ENCODE data around the gene MYOCD. TPM values are rescaled to one million over a fixed set of nuclear protein-coding genes. Genes with fewer than 3 reads are reported as not detected.

The MYOCD gene
- total and polyA plus RNA-seq, 2 experiments from 2014 or later: 2.2 to 8.4 TPM

DNA sequence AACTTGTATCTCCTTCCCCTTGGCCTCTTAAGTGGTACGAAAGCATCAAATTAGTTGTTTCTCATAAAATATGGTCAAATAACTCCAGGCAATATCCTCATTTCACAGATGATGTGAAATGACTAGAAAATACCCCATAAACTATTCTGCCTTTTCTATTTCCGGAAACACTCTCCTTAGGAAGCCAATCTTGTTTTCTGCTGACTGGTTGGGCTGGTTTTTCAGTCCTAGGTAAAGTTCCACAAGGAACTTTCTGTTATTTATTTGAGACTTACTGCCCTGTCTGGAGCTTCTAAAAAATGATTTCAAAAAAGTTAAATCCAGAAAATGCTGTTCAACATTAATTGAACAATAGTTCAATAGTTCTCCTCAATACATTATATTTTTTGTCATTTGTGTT lies 7.3 kb downstream of the MYOCD start:
- H3K27ac ChIP-seq: no peak overlapping the region
- no peaks in the 10 kb centered on the region for H3K4me1 ChIP-seq (ENCODE audit: insufficient read depth)
- no peaks in the 10 kb centered on the region for H3K9me3 ChIP-seq (ENCODE audit: low read depth)
- H3K27me3 ChIP-seq: no peaks in the 10 kb centered on the region
- H3K79me2 ChIP-seq: no peaks in the 10 kb centered on the region
- H3K36me3 ChIP-seq (replicated peaks; ENCODE audit: insufficient read depth, low read depth): no peaks in the 10 kb centered on the region
- no peak overlapping the region for H3K4me3 ChIP-seq
- H3K4me2 ChIP-seq: no peak overlapping the region
- H4K20me1 ChIP-seq (ENCODE audit: insufficient read depth, poor library complexity, severe bottlenecking): no peaks in the 10 kb centered on the region
- DNase-seq (ENCODE audit: low spot score): no peak
- TF ChIP-seq EZH2phosphoT487 (IDR thresholded peaks at IDR 0.05; ENCODE audit: low read depth, severe bottlenecking, unreplicated experiment) (no peak), EZH2 (IDR thresholded peaks at IDR 0.05; ENCODE audit: borderline replicate concordance) (no peak)
- TF ChIP-seq, protein P1, sequence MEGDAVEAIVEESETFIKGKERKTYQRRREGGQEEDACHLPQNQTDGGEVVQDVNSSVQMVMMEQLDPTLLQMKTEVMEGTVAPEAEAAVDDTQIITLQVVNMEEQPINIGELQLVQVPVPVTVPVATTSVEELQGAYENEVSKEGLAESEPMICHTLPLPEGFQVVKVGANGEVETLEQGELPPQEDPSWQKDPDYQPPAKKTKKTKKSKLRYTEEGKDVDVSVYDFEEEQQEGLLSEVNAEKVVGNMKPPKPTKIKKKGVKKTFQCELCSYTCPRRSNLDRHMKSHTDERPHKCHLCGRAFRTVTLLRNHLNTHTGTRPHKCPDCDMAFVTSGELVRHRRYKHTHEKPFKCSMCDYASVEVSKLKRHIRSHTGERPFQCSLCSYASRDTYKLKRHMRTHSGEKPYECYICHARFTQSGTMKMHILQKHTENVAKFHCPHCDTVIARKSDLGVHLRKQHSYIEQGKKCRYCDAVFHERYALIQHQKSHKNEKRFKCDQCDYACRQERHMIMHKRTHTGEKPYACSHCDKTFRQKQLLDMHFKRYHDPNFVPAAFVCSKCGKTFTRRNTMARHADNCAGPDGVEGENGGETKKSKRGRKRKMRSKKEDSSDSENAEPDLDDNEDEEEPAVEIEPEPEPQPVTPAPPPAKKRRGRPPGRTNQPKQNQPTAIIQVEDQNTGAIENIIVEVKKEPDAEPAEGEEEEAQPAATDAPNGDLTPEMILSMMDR (IDR thresholded peaks at IDR 0.05; ENCODE audit: poor library complexity): no peak
- no peaks in the 10 kb centered on the region for H3K9me2 ChIP-seq (replicated peaks; ENCODE audit: insufficient read depth)
- H2AFZ ChIP-seq: no peak overlapping the region
- WGBS (ENCODE audit: low lambda C conversion rate, missing lambda C conversion rate): 68% methylated on average over 2 of the region's 2 CpGs

DNA sequence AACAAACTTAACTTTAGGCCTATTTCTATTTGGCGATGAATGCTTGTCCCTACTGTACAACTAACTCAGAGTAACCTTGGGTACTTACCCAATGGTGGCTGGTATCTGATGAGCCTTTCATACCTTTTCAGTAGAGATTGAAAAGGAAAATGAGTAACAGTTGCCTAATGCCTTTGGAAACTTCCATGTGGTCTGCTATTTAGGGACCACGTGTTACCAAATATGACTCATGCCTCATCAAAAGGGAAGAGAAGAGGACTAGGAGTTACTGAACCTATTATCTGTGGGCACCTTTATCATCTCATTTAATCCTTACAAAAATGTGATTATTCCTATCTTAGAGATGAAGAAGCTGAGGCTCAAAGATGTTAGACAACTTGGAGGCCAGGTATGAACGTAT lies 8.1 kb downstream of the MYOCD start:
- Histone ChIP-seq H3K4me1 (ENCODE audit: insufficient read depth) (no peaks in the 10 kb centered on the region), H3K36me3 (replicated peaks; ENCODE audit: insufficient read depth, low read depth) (no peaks in the 10 kb centered on the region), H3K9me2 (replicated peaks; ENCODE audit: insufficient read depth) (no peaks in the 10 kb centered on the region), H3K27ac (no peak overlapping the region), H2AFZ (no peak overlapping the region), H3K27me3 (no peaks in the 10 kb centered on the region), H4K20me1 (ENCODE audit: insufficient read depth, poor library complexity, severe bottlenecking) (no peaks in the 10 kb centered on the region), H3K4me2 (no peak overlapping the region), H3K9me3 (ENCODE audit: low read depth) (no peaks in the 10 kb centered on the region), H3K79me2 (no peaks in the 10 kb centered on the region), H3K4me3 (no peak overlapping the region)
- WGBS (ENCODE audit: low lambda C conversion rate, missing lambda C conversion rate): 74% methylated on average over 3 of the region's 3 CpGs
- no peak for TF ChIP-seq EZH2 (IDR thresholded peaks at IDR 0.05; ENCODE audit: borderline replicate concordance)
- TF ChIP-seq, protein P1 (IDR thresholded peaks at IDR 0.05; ENCODE audit: poor library complexity): no peak
- no peak for TF ChIP-seq EZH2phosphoT487 (IDR thresholded peaks at IDR 0.05; ENCODE audit: low read depth, severe bottlenecking, unreplicated experiment)
- DNase-seq (ENCODE audit: low spot score): no peak

DNA sequence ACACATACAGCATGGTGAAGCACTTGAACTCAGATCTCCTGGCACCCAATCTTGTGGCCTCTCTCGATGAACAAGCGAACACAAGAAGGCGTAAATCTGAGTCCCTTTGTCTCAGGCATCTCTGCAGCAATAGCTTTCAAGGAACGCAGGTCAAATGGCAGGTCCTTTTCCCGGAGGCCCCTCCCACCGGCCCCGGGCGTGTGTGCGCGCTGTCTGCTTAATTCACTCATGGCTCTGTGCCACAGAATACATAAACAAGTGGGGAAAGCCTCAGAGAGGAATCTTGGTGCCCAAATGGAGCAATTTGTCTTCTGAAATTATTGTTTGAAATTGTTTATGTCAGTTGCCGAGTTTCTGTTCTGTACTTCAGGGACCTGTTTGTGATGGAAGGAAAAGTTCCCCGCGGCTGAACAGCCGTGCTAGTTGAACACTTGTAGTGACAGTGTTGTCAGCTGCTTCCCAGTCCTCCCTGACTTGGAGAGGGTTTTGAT lies 14.8 kb downstream of the MYOCD start:
- TF ChIP-seq EZH2 (IDR thresholded peaks at IDR 0.05; ENCODE audit: borderline replicate concordance) (no peak), EZH2phosphoT487 (IDR thresholded peaks at IDR 0.05; ENCODE audit: low read depth, severe bottlenecking, unreplicated experiment) (no peak)
- TF ChIP-seq, protein P1 (IDR thresholded peaks at IDR 0.05; ENCODE audit: poor library complexity): no peak
- Histone ChIP-seq H3K4me3 (no peak overlapping the region), H3K9me2 (replicated peaks; ENCODE audit: insufficient read depth) (no peaks in the 10 kb centered on the region), H4K20me1 (ENCODE audit: insufficient read depth, poor library complexity, severe bottlenecking) (no peaks in the 10 kb centered on the region), H3K27ac (no peak overlapping the region), H2AFZ (no peak overlapping the region), H3K4me1 (ENCODE audit: insufficient read depth) (no peaks in the 10 kb centered on the region), H3K36me3 (replicated peaks; ENCODE audit: insufficient read depth, low read depth) (no peaks in the 10 kb centered on the region), H3K79me2 (no peaks in the 10 kb centered on the region), H3K4me2 (no peak overlapping the region), H3K27me3 (no peaks in the 10 kb centered on the region), H3K9me3 (ENCODE audit: low read depth) (no peaks in the 10 kb centered on the region)
- DNase-seq (ENCODE audit: low spot score): no peak
- 75% methylated on average over 14 of the region's 14 CpGs for WGBS (ENCODE audit: low lambda C conversion rate, missing lambda C conversion rate)

DNA sequence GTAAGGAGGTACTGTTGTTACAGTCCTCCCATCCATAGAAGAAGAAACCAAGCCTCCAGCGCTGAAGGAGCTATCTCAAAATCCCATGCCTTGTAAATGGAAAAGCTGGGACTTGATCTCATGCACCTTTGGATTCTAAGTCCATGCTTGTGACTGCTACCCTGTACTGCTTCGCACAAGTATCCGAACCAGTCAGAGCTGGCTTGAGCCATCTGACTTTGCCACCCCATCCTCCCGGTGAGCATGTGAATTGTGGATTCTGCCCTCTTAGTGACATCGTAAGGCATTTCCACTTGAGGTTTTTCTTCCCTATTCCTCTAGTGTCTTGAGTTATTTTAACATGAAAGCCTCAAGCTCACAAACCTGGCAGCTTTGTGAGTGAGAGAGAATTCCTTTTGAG lies 15.3 kb downstream of the MYOCD start:
- H4K20me1 ChIP-seq (ENCODE audit: insufficient read depth, poor library complexity, severe bottlenecking): no peaks in the 10 kb centered on the region
- no peaks in the 10 kb centered on the region for H3K36me3 ChIP-seq (replicated peaks; ENCODE audit: insufficient read depth, low read depth)
- H3K4me1 ChIP-seq (ENCODE audit: insufficient read depth): no peaks in the 10 kb centered on the region
- H3K9me3 ChIP-seq (ENCODE audit: low read depth): no peaks in the 10 kb centered on the region
- 94% methylated on average over 5 of the region's 5 CpGs for WGBS (ENCODE audit: low lambda C conversion rate, missing lambda C conversion rate)
- no peaks in the 10 kb centered on the region for H3K27me3 ChIP-seq
- no peaks in the 10 kb centered on the region for H3K79me2 ChIP-seq
- H3K9me2 ChIP-seq (replicated peaks; ENCODE audit: insufficient read depth): no peaks in the 10 kb centered on the region
- H3K4me2 ChIP-seq: no peak overlapping the region
- H3K27ac ChIP-seq: no peak overlapping the region
- no peak overlapping the region for H3K4me3 ChIP-seq
- TF ChIP-seq EZH2phosphoT487 (IDR thresholded peaks at IDR 0.05; ENCODE audit: low read depth, severe bottlenecking, unreplicated experiment): no peak
- TF ChIP-seq EZH2 (IDR thresholded peaks at IDR 0.05; ENCODE audit: borderline replicate concordance): no peak
- TF ChIP-seq, protein P1 (IDR thresholded peaks at IDR 0.05; ENCODE audit: poor library complexity): no peak
- no peak for DNase-seq (ENCODE audit: low spot score)
- H2AFZ ChIP-seq: no peak overlapping the region
